DMS153 (cell line): ENCODE results near the gene NACA2.
"Not testable (repeated sequence)": the region's sequence is repeated elsewhere in the genome, so short reads cannot be mapped to it uniquely, and the experiment has no call there.

Source experiments
- DNase-seq: peaks from one replicate; lab custom pipeline; 2025; lab: John Stamatoyannopoulos, UW

The NACA2 gene

DNA sequence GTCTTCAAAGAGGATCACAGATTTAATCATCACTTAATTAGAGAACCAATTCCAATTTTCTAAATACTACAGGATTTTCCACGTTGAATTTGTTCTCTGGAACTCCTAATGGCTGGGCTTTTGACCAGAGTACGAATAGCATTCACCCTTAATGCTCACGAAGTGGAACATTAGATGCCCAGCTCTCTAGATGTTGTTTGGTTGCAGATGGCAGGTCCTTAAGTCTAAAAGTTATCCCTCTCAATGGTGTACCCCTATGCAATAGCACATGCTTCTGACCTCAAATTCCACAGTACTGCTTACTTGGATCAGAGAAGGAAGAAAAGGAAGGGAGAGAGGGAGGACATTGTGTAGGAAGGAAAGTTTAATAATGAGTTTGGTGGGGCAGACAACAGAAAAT, 8.6 kb upstream of the NACA2 start:
- DNase-seq: no peak

DNA sequence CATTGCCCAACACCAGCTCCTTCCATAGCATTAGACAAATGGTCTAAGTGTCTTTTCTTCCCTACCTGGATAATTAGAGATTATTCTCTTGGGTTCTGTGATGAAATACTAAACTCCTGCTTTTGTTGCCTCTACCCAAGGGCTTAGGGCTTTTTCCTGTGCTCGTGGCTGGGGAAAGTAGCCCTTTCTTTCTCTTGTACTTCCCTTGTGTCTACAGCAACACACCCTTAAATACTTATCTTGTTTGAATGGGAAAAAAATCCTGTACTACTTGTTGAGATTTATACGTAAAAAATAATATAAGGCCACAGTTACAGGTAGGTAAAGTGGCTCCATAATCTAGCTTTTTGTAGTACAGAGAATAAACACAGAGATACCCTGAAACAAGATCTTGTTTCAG, 7.0 kb upstream of the NACA2 start:
- no peak for DNase-seq

DNA sequence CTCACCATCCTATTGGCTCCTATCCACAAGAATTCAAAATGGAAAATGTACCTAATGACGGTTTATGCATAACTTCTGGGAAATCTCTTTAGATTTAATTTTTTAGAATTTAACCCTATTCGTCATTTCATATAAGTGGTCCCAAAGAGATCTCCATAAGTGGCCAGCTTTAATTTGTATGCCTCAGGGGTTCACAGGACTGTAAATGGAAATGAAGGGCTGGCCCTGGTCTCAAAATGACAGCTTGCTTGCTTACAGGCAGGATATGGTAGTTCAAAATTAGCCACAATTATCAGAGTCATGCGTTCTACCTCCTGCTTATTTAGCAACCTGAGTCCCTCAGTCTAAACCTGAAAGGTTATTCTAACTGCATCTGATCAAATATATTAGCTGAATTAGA, 6.6 kb upstream of the NACA2 start:
- no peak for DNase-seq

DNA sequence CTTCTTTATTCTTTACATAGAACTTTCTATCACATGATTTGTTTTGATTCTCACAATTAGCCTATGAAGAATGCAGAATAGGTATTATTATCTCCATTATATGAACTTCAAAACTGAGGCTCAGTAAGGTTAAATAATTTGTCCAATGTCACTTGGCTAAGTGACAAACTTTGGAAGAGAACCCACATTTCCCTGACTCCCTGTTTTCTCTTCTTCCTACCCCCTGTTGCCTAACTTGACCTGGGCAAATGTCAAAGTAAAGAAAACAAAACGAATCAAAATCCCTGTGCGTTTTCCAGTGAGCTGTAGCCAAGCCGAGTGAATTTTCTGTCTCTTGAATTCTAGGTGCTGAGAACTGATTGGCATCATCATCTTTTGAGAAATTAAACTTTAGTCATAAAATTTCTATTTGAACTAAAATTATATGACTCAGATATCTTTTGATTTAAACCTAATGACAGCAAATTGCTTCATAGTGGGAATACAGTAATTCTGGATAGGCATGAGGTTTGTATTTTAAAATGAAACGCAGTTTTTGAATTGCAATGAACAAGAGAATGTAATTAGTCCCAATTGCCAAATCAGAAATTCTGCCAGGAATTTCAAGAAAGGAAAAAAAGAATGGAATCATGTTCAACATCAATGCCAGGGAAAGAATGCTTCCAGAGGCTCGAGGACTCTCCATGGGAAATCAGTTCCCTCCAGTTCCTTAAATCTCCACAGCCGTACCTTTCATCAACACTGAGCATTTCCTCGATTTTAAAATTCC, 4.6 kb upstream of the NACA2 start:
- no peak for DNase-seq

DNA sequence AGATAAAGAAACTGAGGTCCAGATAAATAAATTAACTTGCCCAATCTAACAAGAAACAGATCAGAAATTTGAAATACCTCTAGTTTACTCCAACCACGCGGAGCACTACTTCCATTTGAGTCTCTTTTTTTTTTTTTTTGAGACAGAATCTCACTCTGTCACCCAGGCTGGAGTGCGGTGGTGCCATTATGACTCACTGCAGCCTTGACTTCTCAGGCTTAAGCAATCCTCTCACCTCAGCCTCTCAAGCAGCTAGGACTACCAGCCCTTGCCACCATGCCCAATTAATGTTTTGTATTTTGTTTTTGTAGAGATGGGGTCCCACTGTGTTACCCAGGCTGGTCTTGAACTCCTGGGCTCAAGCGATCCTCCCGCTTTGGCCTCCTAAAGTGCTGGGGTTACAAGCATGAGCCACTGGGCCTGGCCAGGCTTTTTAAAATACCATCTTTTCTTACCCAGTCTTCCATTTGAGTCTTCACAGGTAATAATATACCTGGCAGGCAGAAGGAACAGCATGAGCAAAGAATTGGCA, 3.3 kb upstream of the NACA2 start:
- no peak for DNase-seq

DNA sequence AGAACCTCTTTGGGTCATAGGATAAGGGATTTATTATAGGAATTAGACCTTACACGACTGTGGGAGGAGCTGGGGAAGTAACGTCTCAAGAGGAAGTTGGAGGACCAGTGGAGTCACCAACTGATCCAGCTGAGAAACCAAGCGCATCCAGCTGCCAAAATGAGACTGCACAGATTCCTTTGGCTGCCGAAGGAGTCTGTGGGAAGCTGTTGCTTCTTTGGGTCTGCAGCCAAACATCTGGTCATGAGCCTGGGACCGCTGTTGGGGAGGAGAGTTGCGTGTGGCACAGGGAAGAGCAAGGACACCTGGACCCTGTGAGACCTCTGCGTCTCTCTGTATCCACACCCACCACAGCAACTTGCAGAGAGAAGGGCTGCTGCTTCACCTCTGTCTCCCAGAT, 2.4 kb upstream of the NACA2 start:
- no peak for DNase-seq

DNA sequence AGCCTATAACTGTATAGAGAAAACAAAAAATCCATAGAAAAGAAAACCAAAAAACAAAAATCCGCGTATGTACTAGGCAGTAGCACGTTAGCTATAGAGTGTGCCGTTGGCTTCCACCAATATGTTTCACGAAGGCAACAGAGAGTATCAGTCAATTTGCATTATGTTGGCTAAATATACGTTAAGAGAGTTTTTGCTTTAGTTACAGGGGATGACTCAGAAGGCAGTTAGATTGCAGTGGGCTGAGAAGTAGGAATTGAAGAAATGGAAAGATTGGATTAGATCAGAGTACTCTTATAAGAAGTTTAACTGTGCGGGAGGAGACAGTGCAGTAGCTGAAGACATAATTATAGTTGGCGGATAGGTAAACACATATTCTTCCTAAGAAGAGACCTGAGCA, 911 bp upstream of the NACA2 start:
- DNase-seq: no peak

DNA sequence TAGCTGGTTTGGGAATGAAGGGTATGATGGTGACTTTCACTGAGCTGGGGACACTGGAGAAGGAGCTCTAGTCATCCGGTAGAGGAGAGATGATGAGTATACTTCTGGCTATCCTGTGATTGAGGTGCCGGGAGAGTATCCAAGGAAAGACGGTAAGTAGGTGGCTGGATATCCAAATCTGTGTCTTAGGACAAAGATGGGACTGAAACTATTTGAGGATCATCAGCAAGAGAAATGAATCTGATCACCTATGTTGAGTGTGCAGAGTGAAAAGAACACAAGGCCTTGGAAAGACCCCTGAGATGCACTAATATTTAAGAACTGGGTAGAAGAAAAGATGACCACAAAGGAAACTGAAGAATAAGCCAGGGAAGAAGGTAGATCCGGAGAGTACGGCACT, 1.0 kb downstream of the NACA2 start:
- DNase-seq: no peak

DNA sequence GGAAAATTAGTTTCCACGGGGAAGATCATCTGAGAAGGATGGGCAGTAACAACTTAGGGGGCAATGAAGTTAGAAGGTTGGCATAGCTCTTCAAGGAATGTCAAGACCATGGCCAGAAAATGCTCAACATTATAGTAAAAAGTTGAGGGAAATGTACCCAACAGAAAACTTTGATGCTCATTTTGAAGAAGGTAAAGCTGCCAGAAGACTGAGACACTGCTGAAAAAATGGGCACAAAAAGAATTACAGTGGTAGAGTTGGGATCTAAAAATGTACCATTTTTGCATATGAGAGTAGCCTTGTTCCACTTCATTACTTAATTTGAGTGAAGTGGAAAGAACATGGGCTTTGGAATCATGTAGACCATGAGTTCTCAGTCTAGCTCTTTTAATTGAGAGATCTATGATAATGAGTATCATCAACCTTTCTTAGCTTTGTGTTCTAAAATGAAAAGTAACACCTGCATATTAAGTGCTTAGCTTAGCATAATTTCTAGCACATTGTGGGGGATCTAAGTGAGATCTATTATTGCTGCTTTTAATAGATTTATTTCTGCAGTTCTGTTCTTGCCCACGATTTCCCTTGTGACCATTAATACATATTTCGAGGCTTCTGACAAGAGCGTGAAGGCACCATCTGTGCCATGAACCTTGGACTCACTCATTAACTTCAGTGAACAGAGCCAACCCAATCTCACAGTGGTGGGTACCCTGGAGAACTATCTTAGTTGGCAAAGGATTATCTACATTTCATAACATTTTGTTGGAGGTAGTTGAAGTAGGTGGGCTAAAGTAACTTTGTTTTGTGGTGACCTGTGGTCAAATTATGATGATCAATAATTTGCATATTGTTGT, 3.0 kb downstream of the NACA2 start:
- DNase-seq: no peak

DNA sequence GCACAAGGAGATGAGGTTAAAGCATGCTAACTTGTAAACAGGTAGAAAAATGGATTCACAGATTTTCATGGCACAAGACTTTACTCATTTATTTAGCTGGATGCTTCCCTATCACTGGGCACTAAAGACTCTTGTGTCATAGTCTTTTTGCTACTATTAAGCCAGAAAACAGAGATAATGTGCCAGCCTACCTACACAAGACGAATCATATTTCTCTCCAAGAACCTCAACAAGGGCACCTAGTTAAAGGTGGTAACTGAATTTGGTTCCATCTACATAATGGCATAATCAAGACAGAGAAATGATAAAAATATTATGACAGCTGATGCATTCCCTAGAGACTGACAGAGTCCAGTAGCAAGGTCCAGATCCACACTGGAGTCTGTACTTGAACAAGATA, 3.8 kb downstream of the NACA2 start:
- DNase-seq: no peak

DNA sequence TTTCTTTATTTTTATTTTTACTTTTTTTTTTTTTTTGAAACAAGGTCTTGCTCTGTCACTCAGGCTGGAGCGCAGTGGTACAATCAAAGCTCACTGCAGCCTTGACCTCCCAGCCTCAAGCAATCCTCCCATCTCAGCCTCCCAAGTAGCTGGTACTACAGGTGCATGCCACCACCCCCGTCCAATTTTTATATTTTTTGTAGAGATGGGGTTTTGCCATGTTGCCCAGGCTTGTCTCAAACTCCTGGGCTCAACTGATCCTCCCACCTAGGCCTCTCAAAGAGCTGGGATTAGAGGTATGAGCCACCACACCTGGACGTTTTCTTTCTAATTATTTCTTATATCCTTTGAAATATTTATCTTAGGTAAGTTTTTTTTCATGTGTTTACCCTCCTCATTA, 4.4 kb downstream of the NACA2 start:
- not testable (repeated sequence) for DNase-seq

DNA sequence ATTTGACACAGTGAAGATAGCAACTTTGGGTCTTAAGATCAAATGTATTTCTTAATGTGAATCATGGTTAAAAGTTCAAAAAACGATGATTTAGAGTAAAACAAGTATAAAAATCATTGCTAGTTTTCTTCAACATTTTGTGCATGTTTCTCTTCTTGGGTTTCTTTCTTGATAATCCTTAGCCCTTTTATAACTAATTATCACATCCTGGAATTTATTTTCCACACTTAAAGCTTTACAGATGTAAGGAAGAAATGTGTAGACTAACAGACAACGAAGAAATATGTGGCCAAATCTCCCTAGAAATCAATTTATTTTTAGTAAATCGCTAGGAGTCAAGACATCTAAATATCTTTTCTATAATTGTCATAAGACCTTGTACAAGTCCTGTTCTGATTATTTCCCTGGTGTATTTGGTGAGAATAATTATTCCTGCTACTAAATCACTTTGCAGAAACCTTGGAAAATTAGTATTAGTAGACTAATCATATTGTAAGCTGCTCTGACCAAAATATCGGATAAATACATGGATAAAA, 4.9 kb downstream of the NACA2 start:
- DNase-seq: no peak

DNA sequence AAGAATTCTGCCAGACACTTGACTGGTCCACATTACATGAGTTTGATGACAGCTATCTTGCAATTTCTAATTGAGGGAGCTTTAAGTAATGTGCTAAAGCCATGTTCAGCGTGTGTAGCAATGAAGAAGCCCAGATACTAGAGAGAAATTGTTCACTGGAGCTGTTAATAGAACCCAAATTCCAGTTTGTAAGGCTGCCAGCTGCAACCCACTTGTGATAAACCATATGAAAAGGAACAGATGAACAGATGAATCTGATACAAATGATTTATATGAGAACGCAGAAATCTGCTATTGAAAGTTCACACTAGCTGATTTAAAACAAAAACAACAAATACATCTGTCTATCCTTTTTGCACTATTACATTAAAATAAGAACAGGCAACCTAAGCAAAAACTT, 6.2 kb downstream of the NACA2 start:
- DNase-seq: no peak

DNA sequence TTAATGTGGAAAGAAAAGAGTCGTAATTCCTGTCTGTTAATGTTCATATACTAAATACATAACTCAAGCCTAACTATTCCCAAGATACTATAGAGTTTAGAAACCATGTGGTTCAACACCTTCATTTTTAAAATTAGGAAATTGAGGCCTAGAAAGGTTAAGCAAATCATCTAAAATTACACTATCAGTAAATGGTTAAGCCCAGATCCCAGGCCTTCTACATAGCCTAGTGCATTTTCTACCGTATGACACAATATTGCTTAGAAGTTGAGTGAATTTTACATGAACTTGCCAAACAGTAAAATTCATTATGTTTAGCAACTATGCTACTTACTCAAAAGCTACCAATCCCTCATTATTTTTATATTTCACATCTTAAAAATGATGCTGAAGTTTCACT, 6.8 kb downstream of the NACA2 start:
- DNase-seq: no peak

DNA sequence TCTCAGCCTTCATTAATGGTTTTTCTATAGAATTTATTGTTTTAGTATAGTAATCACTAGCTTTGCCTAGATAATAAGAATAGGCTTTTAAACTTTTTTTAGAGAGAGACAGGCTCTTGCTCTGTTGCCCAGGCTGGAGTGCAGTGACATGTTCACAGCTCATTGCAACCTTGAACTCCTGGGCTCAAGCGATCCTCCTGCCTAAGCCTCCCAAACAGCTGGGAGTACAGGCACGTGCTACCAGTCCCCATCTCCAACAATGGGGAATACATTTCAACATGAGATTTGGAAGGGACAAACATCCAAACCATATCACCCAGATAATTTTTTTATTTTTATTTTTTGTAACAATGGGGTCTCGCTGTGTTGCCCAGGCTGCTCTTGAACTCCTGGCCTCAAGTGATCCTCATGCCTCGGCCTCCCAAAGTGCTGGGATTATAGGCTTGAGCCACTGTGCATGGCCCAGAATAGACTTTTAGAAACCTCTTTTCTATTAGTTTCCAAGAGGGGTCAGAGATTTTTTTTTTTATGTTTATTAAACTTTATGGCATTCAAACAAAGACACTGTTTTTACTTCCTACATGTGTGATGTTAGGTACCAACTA, 7.3 kb downstream of the NACA2 start:
- no peak for DNase-seq

DNA sequence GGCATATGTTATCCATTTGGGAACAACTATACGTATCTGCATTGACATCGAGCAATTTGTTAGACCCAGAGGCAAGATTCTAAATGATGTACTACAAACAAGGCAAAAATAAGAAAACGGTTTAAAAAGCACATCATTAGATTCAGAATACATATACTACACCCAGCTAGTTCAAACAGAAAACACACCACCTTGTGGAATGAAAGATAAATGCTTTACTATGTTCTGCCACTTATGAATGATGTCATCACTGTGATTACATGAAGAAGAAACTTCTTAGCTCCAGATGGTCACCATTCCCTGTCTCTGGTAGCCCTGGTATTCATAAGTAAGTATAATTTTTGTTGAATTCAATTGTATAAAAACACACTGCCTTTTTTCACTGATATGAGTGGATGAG, 7.8 kb downstream of the NACA2 start:
- no peak for DNase-seq

DNA sequence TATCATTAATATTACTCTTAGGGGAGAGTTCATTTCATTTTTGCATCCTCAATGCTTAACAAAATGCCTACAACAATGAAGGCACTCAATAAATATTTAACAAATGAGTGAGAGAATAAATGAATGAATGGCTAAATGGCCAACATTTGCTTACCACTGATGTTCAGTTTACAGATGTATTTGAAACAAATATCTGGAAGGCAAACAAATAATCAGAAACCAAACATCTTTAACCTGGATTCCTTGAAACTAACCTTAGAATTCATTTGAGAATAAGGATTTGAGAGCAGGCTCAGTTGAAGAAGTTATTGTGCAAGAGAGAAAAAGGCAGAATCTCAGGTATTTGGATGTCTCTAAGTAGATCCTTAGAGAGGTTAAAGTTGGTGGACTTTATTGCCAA, 8.4 kb downstream of the NACA2 start:
- no peak for DNase-seq

DNA sequence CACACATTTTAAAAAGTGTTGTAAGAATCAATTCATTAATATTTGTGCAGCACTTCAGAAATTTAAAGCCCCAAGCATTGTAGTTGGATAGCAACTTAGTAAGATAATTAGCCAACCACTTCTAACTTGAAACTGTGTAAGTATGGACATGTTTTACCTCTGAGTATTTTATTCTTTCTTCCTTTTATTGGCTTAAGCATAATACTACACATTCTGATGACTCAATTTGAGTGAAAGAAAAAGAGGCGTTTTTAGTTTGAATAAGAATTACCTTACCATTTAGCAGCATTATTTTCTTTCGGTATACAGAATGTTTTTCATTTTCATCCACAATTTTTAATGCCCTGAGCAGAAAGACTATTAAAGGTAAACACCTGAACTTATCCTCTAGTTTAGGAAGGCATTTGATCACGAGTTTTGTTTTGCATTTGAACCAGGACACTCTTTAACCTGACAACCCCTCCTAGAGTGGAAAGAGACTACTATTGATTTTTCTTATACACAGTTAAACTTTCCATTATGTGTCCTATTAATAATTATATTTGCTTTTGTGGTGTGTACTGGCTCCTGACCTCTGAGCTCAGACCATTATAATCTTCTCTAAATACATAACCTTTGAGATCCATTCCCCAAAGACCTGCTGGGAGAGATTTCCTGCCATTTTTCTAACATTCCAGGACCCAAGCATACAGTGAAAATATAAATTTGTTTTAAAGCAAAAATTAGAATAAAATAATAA, 9.2 kb downstream of the NACA2 start:
- DNase-seq: no peak

DNA sequence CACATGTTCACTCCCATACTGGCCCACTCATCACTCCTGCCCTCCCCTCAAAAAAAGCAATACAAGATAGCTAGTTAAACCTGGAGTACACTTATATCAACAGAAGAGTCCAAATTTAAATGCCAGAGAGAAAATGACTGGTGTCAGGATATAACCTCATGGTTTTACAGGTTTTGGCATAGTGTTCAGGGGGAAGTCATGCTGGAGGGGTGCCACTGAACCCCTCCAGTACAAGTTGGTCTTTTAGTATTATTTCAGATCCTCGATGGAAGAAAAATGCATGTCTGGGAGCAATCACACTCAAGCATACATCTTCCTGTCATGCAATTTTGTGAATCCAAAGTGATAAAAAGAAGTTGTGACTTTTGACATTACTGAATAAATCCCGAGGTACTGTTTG, 10.5 kb downstream of the NACA2 start:
- no peak for DNase-seq

DNA sequence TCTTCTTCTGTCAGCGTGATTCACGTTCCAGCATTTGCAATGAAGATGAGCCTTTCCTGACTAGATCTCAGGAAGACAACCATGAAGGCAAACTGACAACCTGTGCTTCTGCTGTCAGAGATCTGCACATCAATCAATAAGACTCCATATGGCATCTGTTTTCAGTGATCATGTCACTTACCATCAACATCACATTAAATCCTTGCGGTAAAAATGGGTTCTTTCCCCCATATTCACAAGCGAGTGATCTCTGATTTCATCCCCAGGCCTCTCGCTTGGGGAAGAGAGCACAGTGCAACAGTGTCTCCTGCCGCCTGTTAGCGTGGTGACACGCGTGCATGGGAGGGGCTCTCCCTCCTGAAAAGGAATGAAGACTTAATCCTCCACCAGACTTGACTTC, 11.1 kb downstream of the NACA2 start:
- DNase-seq: no peak

DNA sequence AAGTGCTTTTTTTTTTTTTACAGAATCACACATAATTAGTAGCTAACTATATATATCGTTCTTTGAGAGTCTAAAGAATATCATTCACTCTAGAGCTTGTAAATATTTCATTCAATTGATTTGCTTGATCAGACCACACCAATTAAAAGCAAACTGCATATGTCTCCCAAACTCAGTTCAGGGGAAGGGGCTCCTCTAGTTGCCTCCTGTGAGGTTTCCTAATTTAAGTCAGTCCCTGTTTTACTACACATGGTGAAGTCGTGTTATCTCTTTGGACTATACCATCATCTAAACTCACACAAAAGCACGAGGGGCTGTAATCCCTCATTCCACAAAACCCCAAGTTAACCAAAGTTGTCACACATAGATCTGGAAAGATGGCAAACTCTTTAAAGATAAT, 11.7 kb downstream of the NACA2 start:
- DNase-seq: no peak

DNA sequence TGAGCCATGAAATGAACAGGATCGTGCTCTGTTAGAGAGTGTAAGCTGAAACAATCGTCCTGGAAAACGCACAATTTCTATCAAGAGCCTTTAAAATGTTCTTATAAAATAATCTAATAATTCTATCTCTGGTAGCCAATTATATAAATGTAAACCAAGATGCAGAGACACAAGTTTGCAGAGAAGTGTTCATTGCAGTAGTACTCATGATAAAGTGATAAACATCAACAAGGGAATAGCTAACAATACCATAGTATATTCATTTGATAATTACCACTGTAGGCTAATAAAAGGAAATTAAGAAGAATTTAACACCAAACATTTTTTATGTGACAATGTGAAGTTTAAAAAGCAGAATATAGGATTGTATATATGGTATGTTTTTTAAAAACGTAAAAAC, 12.4 kb downstream of the NACA2 start:
- no peak for DNase-seq
